GM12878 (cell line): ENCODE results near the gene UBE2L6. TPM values are rescaled to one million over a fixed set of nuclear protein-coding genes. Genes with fewer than 3 reads are reported as not detected.

Source experiments
- ATAC-seq: fragments of 200-7000 bp; cut with Tn5 transposase; 3 replicates; pipeline ENCODE4 v1.9.1; 2020; ENCODE audit warnings: mild to moderate bottlenecking, moderate library complexity
- BruUV-seq: library from RNA; stranded (reverse); fragments of 400-500 nt; replicated peaks from 2 replicates; lab custom pipeline; 2021; lab: Mats Ljungman, UMichigan
- CTCF ChIA-PET: fragments of 300-600 bp; sonication (Branson Sonifier 250); formaldehyde crosslinking; extraction: SDS; loops from one replicate; lab custom pipeline; 2021; ENCODE audit warnings: inconsistent platforms; lab: Yijun Ruan, JAX
- POLR2A ChIA-PET: fragments of 350-600 bp; formaldehyde crosslinking; extraction: SDS; loops from one replicate; lab custom pipeline; 2021; ENCODE audit warnings: inconsistent platforms; lab: Charles Lee
- RAD21 ChIA-PET: fragments of 300-600 bp; sonication (Branson Sonifier 250); formaldehyde crosslinking; loops from one replicate; lab custom pipeline; 2023; ENCODE audit warnings: antibody characterized with exemption; ENCODE audit not compliant: unreplicated experiment; lab: Charles Lee
- SMC1A ChIA-PET: fragments of 300-600 bp; sonication (Branson Sonifier 250); formaldehyde crosslinking; loops from one replicate; lab custom pipeline; 2023; ENCODE audit not compliant: unreplicated experiment, uncharacterized antibody; lab: Charles Lee
- DNase-seq: peaks from one replicate; pipeline ENCODE4 v3.0.0-alpha.2; 2011; ENCODE audit warnings: low read depth, low spot score
- FAIRE-seq: peaks from 3 replicates; lab custom pipeline; 2011; peaks lifted over from hg19 to GRCh38; lab: Jason Lieb, UNC
- H2AFZ ChIP-seq: 2 replicates; pipeline ENCODE4 v1.6.0; 2011; ENCODE audit warnings: low read depth, low read length, control low read depth; ENCODE audit not compliant: control insufficient read depth
- H3K27ac ChIP-seq: 2 replicates; pipeline ENCODE4 v1.5.1; 2011; ENCODE audit warnings: control low read depth; ENCODE audit not compliant: control insufficient read depth, insufficient read depth
- H3K27me3 ChIP-seq, 2 experiments: replicated peaks in 1 of 2; 2 replicates each; pipeline versions ENCODE4 v1.6.0 to v1.6.1; 2011; ENCODE audit warnings: low read length in 1 of 2; ENCODE audit not compliant: control insufficient read depth in 2 of 2, insufficient read depth in 2 of 2
- H3K36me3 ChIP-seq, 2 experiments: 2 replicates each; pipeline ENCODE4 v1.5.1; 2011; ENCODE audit warnings: low read length in 1 of 2; ENCODE audit not compliant: control insufficient read depth in 2 of 2, insufficient read depth in 2 of 2
- H3K4me1 ChIP-seq: 2 replicates; pipeline ENCODE4 v1.6.1; 2011; ENCODE audit warnings: mild to moderate bottlenecking, low read length, moderate library complexity, mixed read lengths; ENCODE audit not compliant: control insufficient read depth, insufficient read depth
- H3K4me2 ChIP-seq: 2 replicates; pipeline ENCODE4 v1.6.0; 2011; ENCODE audit warnings: control low read depth; ENCODE audit not compliant: control insufficient read depth, insufficient read depth
- H3K4me3 ChIP-seq: fragments of 200-600 bp; sonication (generic); 2 replicates; pipeline ENCODE4 v1.5.1; 2016
- H3K79me2 ChIP-seq: 2 replicates; pipeline ENCODE4 v1.6.0; 2011; ENCODE audit warnings: low read length; ENCODE audit not compliant: control insufficient read depth, insufficient read depth
- H3K9ac ChIP-seq: 2 replicates; pipeline ENCODE4 v1.8.0; 2011; ENCODE audit warnings: low read length, control low read depth, mixed read lengths; ENCODE audit not compliant: control insufficient read depth, insufficient read depth
- H3K9me3 ChIP-seq: replicated peaks from 3 replicates; pipeline ENCODE4 v1.5.1; 2011; ENCODE audit warnings: mild to moderate bottlenecking, low read length; ENCODE audit not compliant: control insufficient read depth, insufficient read depth
- H4K20me1 ChIP-seq: 2 replicates; pipeline ENCODE4 v1.6.0; 2011; ENCODE audit not compliant: control insufficient read depth, insufficient read depth
- BCLAF1 ChIP-seq: fragments of 450-650 bp; IDR thresholded peaks from 2 replicates; pipeline ENCODE4 v1.6.1; 2017; ENCODE audit warnings: antibody characterized with exemption, mild to moderate bottlenecking, moderate library complexity
- HCFC1 ChIP-seq: fragments of 150-350 bp; IDR thresholded peaks from 2 replicates; pipeline ENCODE4 v1.6.1; 2014; ENCODE audit warnings: low read length
- RBBP5 ChIP-seq: fragments of 200-600 bp; sonication (generic); conservative IDR thresholded peaks from 2 replicates; pipeline ENCODE4 v1.6.1; 2016
- WGBS: methylation state at CpG from one replicate; pipeline ENCODE4 v1.1.6; 2016; ENCODE audit warnings: low lambda C conversion rate; ENCODE audit not compliant: insufficient replicate concordance, insufficient coverage; ENCODE audit errors: missing lambda C conversion rate; 5-methylcytosine and 5-hydroxymethylcytosine counted together
- in situ Hi-C: fragments of 300-500 bp; cut with MboI; formaldehyde crosslinking; loops from 9 replicates; pipeline ENCODE4 v1.14.3; 2018; ENCODE audit warnings: mixed read lengths
- intact Hi-C: fragments of 100-400 bp; cut with micrococcal nuclease; formaldehyde crosslinking; loops from one replicate; pipeline ENCODE4 v1.14.2; 2022; ENCODE audit not compliant: unreplicated experiment
- polyA plus RNA-seq, 11 experiments: library from polyadenylated mRNA; depleted of rRNA in 4 of 11; unstranded in 6 of 11; stranded (reverse) in 5 of 11; fragments of >200 nt; fragmentation: Nextera tagmentation in 4 of 11; fragmentation: Illumina TruSeq in 1 of 11; extraction: Ambion mirVana in 4 of 11; extraction: Trizol in 1 of 11; gene quantifications; 1 replicate in 1 of 11; 2 replicates in 10 of 11; pipeline versions ENCODE4 v1.2.1 to v1.2.3, GENCODE V29; 2011 to 2016; ENCODE audit warnings: inconsistent platforms in 2 of 11, missing spikeins in 2 of 11, low read depth in 1 of 11
- total RNA-seq, 4 experiments: library from RNA; depleted of rRNA in 3 of 4; stranded (reverse); fragments of >200 nt in 3 of 4; fragmentation: Illumina TruSeq in 1 of 4; extraction: Trizol in 1 of 4; gene quantifications; 2 replicates each; pipeline versions ENCODE4 v1.2.1 to v1.2.3, GENCODE V29; 2013 to 2021

The UBE2L6 gene
- total and polyA plus RNA-seq, 10 of the 15 experiments (the other 5 are each of a cell fraction or from before 2014, with no cell fraction given), result 114 to 295 (median 173) TPM

GRCh38 chr11:57513452-57513795 lies 54.0 kb downstream of the UBE2L6 start (continued):
- no peak for TF ChIP-seq BCLAF1

- SMC1A ChIA-PET, result interaction anchor here (0.8 to 5.4 kb wide), 7 partner anchors 8 to 55 kb away, joined by 3 to 47 read pairs (median 4); partner anchors contain the start of gene UBE2L6
Measured at GRCh38 chr11:57512646-57513451, 54.6 kb downstream of the UBE2L6 start.

More at GRCh38 chr11:57512646-57513451, 54.6 kb downstream of the UBE2L6 start:
- Histone ChIP-seq H3K27ac (no peak overlapping the region), H2AFZ (no peak overlapping the region), H3K9ac (no peak overlapping the region; the same call in 1 of the 2 replicates), H3K36me3 (no peaks in the 10 kb centered on the region), H3K79me2 (peaks cover 11% of the 10 kb centered on the region), H3K4me1 (no peaks in the 10 kb centered on the region), H3K9me3 (no peaks in the 10 kb centered on the region), H3K4me2 (peak overlapping the region; percentile 78; the same call in 1 of the 2 replicates), H4K20me1 (no peaks in the 10 kb centered on the region), H3K4me3 (0 out of 2 replicates have a peak overlapping the region, but pooled peaks have one; percentile 90), H3K27me3 (no peaks in the 10 kb centered on the region)
- CTCF ChIA-PET, result interaction anchor here (0.8 to 10.6 kb wide), 8 partner anchors 14 to 288 kb away, joined by 3 to 158 read pairs (median 6); partner anchors contain the start of genes RTN4RL2 and UBE2L6
- DNase-seq, result no peak
- no TSS peak for BruUV-seq
- POLR2A ChIA-PET, result interaction anchor here (0.6 to 0.9 kb wide), 3 partner anchors 47 to 248 kb away, joined by 3 to 5 read pairs (median 3); no protein-coding TSS in a partner anchor
- no peak for ATAC-seq
- in situ Hi-C loops, result no loop called here
- FAIRE-seq, result no peak
- intact Hi-C loops, result no loop called here
- TF ChIP-seq RBBP5 (no peak), HCFC1 (no peak)
- RAD21 ChIA-PET, result interaction anchor here (0.8 to 8.2 kb wide), 4 partner anchors 14 to 167 kb away, joined by 4 to 46 read pairs (median 6); no protein-coding TSS in a partner anchor
- WGBS, result 90% methylated on average over 12 of the region's 12 CpGs
